NCI-H2227 (cell line): ENCODE data around the gene FOXC2.
"Not testable (repeated sequence)": the region's sequence is repeated elsewhere in the genome, so short reads cannot be mapped to it uniquely, and the experiment has no call there.

Experiments used
- DNase-seq: peaks from one replicate; lab custom pipeline; 2025; ENCODE audit not compliant: unreplicated experiment; lab: John Stamatoyannopoulos, UW

Gene FOXC2

DNA sequence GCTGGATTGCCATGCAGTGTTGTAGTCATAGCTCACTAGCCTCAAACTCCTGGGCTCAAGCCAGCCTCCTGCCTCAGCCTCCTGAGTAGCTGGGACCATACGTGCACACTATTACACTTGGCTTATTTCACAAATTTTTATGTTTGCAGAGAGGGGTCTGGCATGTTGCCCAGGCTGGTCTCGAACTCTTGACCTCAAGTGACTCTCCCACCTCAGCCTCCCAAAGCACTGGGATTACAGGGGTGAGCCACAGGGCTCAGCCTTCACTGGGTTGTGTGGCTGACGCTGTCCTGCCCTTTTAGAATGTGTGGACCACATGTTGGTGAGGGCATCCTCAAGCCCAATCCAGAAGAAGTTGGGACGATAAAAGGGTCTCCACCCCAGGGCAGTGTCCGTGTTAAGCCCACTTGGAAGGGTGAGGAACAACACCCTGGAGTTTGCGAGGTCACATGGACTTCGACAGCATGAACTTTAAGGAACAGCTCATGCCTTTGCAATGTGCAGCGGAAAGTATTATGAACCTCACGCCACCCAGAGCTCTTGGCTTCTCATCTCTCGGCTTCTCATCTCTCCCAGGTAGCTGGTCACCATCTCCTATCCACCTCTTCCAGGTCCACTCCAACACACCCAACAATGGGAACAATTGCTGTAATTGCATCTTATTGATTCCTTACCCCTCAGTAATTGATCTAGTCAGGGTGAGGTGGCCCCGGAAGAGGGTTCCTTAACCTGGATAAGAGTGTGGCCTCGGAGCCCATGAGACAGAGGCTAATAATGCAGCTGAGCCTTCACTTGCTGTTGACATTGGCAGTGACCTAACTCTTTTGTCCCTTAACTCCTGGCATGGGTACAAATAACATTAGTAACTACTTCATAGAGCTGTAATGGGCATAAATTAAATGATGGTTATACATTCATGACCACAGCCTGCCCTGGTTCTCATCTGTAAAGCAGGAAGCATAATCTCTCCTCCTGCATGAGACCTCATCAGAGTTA lies 18.4 kb downstream of the FOXC2 start:
- DNase-seq = no peak

DNA sequence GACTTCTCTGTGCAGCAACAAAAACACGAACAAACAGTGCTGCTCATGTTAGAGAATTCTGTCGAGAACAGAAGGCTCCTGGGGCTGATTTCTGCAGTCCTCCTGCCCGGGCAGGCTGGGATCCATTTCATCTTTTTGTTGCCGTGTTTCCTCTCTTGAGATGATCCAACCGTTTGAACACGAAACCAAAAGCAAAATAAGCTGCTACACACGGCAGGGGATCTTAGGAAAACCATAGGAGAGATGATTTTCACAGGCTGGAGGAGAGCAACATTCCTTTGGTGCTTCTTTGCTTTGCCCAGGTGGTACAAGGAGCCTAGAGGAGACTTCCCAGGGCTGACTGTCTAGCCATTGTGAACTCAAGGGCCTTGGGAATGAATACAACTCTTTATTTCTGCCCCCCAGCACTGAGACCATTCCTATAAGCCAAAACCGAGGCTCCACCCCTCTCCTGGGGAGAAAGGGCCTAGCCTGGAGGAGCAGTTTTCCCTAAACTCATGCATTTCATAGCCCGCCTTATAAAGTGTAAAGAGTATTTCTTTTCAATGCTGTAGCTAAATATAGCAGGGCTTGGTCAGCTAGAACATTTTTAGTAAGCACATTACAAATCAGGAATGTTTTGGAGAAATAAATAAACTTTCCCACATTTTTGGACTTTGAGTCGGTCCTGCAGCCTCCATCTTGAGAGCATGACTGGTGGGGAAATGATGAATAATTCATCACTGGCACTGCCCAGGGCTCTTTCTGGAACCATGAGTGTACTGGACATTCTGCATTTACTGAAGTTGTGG lies 19.4 kb downstream of the FOXC2 start:
- no peak for DNase-seq

DNA sequence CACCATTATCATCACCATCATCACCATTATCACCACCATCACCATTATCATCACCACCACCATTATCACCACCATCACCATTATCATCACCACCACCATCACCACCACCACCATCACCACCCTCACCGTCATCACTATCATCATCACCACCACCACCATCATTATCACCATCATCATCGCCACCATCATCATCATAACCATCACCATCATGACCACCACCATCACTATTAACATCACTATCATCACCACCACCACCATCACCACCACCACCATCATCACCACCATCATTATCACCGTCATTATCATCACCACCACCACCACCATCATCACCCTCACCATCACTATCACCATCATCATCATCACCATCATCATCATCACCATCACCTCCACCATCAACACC lies 20.9 kb downstream of the FOXC2 start:
- no peak for DNase-seq

DNA sequence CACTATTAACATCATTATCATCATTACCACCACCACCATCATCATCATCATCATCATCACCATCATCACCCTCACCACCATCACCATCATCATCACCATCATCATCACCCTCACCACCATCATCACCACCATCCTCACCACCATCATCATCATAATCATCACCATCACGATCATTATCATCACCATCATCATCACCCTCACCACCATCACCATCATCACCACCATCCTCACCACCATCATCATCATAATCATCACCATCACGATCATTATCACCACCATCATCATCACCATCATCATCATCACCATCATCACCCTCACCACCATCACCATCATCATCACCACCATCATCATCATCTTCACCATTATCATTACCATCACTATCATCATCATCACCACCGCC lies 21.3 kb downstream of the FOXC2 start:
- not testable (repeated sequence) for DNase-seq

DNA sequence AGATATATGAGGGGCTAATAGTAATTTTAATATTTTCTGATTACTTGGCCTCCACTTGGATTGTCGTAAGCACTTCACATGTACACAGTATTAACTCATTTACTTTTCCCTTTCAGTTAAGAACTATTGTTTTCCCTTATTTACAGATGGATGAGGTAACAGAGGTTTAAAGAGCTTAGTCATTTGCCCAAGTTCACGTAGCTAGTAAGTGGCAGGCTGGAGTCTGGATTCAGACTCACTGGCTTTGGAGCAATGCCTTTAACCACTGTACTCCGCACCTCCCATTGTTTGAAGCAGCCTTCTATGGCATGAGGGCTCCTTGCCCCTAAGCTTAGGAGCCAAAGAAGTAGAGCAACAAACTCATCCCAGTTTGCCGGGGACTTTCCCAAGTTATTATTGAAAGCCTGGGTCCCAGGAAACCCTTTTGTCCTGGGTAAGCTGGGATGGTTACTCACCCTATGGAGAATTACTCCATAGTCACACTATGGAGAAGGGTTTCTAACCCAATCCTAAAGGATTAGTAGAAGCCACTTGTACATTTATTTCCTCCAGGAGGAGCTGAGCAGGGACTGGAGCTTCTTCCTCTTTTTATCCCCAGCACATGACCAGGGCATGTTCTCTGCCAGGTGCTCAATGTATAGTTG lies 24.0 kb downstream of the FOXC2 start:
- no peak for DNase-seq

DNA sequence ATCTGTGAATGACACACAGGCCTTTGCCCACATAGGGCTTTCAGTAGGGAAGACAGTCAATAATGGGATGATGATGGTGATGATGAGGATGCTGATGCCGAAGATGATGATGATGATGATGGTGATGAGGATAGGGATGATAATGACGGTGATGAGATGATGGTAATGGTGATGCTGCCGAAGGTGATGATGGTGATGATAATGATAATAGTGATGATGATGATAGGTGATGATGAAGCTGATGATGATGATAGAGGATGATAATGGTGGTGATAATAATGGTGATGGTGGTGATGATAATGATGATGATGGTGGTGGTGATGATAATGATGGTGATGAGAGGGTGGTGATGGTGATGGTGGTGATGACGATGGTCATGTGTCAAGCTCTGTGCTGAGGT lies 24.6 kb downstream of the FOXC2 start:
- no peak for DNase-seq

DNA sequence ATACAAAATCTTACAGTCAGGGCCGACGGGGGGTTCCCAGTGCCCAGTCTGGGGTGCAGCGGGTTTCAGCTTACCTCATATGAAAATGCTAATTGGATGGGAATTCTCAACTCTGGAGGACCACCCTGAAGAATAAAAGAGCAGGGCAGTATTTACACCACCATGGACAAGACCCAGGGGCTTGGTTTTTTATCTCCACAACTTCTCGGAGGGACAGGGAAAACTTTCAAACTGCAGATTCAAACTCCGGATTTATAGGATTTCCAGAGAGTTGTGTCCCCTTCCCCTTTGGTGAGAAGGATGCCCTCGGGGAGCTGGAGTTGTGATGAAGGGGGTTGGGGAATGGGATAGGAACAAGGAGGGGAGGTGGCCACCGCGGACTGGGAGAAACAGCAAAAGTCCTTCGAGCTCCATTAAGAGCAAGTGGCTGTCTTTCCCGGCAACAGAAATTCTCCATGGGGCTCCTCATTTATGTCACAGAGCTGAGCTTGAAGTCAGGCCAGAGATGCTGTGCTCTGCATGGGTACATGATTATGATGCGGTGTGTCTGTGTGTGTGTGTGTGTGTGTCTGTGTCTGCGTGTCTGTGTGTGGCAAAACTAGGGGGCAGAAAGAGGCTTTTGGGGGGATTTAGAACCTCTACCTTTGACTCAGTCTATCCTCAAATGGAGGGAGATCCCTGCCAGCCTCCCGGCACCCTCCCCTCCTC lies 27.4 kb downstream of the FOXC2 start:
- no peak for DNase-seq

DNA sequence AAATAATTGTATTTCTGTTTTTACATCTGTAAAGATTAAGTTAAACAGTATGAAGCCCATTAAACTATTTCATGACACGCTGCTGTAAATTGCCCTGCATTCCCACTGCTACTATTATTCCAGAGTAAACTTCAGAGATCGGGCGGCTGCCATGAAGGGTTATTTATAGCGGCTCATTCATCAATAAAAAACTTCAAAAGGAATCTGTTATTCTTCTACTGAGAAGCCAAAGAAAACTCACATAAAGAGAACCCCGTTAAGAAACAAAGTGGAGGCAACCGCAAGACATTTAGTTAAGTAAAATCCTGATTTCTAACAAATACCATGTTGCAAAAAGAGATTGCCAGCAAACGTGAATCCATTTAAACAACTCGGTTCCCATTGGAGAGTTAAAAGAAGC lies 28.1 kb downstream of the FOXC2 start:
- DNase-seq = no peak

DNA sequence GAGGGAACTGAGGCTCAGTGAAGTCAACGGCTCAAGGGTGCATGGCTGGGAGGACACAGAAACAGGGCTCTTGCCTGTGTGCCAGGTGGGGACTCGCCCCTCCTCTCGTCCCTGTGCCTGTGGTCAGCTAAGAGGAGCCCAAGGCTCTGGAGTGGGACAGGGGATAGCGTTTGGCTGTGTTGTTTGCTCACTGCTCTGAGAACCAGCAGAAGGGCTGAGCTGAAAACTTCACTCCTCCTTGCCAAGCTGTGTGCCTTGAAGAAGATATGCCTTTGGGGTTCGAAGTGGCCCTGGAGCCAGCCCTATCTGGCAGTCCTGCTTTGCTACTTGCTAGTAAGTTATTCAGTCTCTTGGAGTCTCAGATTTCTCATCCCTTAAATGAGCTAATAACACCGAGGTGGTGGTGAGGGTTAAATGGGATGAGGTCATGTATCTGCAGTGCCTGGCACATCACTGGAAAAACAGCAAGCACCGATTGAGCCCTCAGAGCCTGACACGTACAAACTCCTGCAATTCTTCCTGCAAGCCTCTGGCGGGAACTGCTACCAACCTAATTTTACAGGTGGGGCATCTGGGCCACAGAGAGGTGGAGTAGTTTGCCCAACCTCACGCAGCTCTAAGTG lies 29.5 kb downstream of the FOXC2 start:
- no peak for DNase-seq

DNA sequence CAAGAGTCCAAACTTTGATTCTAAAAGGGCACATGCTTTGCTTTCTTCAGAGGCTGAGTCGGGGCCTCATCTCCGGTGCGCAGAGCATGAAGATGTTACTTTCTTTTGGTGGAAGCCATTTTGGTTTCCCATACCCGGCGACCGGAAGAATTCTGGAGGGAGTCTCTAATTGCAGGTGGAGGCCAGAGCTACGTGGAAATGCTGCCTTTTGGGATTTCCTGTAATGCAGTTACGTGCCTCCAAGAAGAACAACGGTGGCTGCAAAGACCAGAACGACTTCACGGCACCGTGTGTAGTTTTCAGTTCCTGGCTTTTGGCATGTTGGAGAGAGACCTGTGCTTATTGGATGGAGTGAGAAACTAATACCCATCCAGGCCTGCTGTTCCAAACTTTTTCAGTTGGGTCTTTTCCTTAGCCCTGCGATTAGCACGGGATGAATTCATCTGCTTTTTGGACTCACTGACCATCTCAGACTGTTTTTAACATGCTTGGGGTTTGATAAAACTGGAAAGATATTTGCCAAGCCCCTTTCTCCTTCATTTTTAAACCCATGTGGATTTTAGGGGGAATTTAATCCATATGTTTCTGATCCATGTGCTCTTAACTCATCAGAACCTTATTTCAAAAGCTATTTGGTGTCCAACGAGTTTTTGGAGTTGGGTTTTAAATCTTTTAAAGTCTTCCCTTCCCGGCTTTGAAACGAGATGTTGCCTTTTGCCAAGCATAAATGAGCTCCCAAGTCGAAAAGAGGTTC lies 30.7 kb downstream of the FOXC2 start:
- DNase-seq = no peak

DNA sequence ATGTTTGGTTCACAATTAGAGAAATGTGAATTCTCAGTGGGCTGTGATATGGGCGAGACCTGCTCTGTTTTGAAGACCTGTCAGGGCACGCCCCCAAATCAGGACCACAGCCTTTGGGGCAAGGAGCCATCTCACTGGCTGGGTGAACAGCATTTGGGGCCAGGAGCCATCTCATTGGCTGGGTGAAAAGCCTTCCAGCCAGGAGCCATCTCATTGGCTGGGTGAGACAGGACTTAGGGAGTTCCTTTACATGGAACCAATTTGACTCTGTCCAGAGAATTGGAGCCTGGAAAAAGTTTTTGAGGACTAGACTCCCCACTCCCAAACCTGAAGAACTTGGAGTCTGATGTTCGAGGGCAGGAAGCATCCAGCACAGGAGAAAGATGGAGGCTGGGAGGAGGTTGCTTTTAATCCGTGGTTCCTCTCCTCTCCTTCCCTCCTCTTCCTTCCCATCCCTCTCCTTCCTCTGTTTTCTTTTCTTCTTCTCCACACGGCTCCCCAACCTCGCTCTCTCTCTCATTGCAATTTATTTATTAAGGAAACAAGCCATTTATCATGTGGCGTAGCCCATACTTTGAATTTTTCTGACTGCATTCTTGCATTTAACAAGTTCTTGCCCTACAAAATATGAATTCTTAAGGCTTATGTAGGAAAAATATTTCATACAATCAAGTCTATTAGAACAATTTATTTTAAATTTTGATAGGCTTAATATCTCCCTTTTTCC lies 31.4 kb downstream of the FOXC2 start:
- DNase-seq = no peak

DNA sequence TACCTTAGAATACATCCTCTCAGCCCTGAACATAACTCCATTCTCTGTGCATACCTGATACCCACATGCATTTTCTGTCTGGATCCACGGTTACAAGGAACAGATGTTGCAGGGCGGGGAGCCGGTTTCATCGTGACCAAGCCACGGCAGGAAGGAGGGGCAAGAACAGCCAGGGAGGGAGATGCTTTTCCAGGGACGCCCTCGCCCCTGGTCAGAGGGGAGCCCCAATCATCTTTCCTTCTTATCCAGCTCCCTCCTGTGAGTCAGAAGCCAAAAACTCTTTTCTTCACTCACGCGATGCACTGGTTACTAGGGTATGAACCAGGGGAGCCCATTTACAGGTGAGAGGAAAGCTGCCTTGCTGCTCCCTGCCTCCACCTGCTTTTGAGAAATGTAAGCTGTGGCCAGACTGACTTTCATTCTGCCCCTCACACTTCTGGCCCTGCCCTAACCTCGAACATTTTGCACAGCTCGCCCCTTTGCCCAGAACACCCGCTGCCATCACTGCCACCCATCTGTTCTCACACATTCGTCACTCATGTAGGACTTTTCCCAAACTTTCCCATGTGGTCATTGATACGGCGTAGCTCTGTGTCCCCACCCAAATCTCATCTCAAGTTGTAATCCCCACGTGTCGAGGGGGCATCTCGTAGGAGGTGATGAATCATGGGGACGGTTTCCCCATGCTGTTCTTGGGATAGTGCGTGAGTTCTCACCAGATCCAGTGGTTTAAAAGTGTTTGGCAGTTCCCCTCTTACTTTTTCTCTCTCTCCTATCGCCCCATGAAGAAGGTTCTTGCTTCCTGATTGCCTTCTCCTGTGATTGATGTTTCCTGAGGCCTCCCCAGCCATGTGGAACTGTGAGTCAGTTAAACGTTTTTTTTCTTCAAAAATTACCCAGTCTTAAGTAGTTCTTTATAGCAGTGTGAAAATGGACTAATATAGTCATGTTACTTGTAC lies 32.3 kb downstream of the FOXC2 start:
- DNase-seq = no peak

DNA sequence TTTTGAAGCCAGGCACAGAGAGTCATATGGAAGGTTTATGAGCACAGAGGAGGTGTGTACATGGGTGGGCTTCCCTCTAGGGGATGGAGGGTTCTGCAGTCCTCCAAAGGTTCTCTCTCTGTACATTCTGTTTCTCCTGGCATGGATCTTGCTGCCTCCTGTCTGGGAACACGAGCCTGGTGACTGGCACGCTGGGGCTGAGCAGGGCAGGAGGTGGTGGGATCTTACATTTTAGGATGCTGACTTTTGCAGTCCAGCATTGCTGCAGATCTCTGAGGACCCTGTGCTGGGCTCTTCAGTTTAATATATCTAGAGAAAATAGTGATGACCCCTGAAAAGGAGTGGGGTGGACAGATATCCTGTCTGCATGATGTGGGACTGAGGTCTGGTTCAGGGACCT lies 34.7 kb downstream of the FOXC2 start:
- DNase-seq = no peak

DNA sequence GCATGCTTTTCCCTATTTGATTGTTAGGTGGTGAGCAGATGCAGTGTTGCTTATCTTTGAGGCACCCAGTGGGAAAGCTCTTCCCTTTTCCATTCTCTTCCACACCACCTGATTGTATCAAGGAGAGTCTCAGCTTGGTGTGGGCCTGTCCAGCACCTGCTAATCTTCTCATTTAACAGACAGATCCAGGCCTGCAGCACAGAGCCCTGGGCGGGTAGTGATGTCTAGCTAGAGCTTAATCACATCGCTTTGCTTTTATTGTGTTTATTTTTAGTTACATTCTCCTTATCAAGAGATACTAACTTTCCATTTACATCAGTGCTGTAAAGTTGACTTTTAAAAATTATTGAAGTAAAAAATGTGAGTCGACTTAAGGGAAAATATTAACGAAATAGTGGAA lies 35.9 kb downstream of the FOXC2 start:
- no peak for DNase-seq

DNA sequence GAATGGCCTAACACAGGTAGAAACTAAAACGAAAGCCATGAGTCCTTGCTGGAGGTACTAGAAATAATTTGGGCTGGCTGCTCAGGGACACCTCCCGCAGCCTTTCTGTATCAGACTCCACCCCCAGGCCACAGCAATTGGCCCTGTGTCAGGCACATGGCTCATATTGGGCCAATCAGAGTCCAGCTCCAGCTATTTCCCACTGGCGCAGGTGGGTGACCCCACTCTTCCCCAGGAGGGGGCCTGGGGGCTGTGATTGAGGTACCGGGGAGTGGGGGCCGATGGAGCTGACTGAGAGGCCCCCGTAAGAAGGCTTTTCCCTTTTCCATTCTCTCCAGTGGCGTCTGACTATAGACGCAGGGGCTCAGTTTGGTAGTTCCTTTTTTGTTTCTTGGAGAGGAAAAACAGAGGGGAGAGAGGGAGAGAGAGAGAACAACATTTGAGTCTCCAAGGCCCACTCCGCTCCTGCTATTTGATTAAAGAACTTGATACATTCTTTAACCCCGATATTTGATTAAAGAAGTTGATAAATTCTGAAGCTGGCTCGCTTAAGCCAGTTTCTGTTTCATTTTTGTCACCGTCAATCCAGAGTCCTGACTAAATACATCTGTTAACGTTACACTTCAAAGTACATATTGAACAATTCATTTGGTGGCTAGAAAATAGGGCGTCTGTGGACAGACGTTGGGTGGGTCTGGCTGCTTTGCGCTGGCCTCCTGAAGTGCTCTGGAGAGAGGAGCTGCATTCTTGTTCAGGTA lies 38.0 kb downstream of the FOXC2 start:
- no peak for DNase-seq

DNA sequence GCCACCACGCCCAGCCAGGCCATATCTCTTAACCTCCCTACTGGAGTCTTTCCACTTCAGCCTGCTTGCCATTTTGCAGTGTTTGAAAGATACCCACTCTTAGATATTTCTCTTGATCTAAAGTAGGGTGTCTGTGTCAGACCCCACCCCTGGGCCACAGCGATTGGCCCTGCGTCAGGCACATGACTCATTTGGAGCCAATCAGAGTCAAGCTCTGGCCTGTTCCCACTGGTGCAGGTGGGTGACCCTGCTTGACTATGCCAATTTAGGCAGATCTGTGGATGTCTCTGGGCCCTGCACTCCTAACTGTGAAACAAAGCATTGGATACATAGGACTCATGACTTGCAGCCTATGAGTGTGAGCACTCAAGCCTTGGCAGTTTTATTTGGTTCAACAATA lies 39.3 kb downstream of the FOXC2 start:
- no peak for DNase-seq

DNA sequence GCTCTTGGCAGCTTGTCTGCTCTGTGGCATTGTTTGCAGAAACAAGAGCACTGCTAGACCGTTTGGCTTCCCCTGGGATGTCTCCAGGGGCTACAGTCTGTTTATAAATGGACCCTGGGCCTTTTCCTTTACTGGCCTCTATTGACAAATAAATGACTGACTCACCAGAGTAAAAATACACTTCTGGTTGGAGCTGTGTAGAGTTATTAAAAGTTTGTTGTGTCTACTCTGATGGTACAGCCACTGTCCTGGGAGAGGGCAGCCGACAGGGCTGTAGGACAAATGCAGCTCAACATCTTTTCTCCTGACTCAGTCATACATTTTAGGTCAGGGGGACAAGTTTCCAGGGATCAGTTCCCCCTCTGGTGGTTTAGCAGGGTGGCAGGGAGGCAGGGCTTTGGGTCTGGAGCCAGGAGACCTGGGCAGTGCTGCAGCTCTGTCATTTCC lies 41.7 kb downstream of the FOXC2 start:
- DNase-seq = no peak
